GM13976 (cell line): ENCODE results near the gene SPOCK1.
"Not testable (repeated sequence)": the region's sequence is repeated elsewhere in the genome, so short reads cannot be mapped to it uniquely, and the experiment has no call there.

Experiments used
- DNase-seq: peaks from one replicate; pipeline ENCODE4 v3.0.0; 2012; ENCODE audit warnings: low spot score
- in situ Hi-C: fragments of 300-500 bp; cut with MboI; formaldehyde crosslinking; loops from one replicate; pipeline ENCODE4 v1.12.0; 2022; ENCODE audit warnings: low sequenced_read_pairs, mixed read lengths, inconsistent platforms; ENCODE audit not compliant: unreplicated experiment
- TF ChIP-seq, protein P1 (sequence below): IDR thresholded peaks from 2 replicates; pipeline ENCODE4 v1.5.1; 2012; ENCODE audit warnings: borderline replicate concordance, mild to moderate bottlenecking; ENCODE audit not compliant: insufficient read depth; ENCODE audit errors: extremely low read depth, missing control alignments, control extremely low read depth

SPOCK1 gene

DNA sequence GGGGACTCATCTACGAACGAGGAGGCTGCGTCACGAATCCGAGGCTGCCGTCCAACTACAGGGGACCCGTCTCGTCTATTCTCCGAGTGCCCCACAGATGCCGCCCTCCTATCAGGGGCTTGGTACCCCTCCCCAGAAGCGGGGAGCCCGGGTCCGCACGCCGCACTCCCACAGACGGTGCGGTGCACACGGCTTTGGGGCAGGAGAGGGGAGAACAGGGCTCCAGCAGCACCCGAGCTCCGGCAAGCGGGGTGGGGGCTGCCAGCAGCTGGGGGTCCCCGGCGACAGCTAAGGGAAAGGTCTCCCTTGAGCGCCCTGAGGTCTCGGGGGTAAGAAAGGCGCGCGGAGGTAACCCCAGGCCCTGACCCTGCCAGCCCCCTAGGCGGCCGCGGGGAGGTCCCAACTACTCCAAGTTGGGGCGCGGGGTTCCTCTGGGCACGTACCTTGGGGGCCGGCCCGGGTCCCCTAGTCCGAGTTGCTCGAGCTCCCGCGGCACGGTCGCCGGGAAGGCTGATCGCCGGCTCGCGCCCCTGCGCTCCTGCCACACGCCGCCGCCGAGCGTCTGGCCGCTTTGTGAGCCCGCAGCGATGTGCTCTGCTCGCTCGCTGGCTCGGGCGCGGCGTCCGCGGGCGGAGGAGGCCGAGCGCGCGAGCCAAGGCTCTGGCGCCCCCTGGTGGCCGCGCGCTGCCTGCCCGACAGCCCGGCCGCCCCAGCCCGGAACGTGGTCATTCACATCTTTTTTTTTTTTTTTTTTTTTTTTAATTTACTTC is at the start of gene SPOCK1:
Gene SPOCK1 (minus strand): TSS at position 591 of the 770 bp plus-strand sequence.
- DNase-seq, result peak; percentile 95
- TF ChIP-seq, protein P1, sequence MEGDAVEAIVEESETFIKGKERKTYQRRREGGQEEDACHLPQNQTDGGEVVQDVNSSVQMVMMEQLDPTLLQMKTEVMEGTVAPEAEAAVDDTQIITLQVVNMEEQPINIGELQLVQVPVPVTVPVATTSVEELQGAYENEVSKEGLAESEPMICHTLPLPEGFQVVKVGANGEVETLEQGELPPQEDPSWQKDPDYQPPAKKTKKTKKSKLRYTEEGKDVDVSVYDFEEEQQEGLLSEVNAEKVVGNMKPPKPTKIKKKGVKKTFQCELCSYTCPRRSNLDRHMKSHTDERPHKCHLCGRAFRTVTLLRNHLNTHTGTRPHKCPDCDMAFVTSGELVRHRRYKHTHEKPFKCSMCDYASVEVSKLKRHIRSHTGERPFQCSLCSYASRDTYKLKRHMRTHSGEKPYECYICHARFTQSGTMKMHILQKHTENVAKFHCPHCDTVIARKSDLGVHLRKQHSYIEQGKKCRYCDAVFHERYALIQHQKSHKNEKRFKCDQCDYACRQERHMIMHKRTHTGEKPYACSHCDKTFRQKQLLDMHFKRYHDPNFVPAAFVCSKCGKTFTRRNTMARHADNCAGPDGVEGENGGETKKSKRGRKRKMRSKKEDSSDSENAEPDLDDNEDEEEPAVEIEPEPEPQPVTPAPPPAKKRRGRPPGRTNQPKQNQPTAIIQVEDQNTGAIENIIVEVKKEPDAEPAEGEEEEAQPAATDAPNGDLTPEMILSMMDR, result peak; percentile 94
- in situ Hi-C loops, result no loop called here

DNA sequence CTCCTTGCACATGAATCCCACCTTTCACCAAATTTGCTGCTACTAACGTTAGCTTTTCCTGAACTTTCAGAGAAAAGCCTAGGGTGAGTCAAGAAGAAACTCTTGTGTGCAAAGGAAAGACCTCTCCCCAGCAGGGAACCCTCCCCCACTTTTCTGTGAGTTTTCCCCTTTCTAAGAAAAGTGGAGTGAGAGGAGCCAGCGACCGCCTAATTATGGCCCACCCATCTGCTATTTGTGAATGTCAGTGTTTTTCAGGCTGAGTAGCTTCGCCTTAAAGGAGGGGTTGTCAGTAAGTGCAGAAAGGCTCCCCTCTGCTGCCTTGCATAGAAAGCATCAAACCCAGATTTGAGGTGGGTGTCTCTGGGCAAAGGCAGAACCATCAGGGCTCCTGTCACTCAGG is 46.8 kb upstream of the SPOCK1 start:
- TF ChIP-seq, protein P1, result no peak
- in situ Hi-C loops, result no loop called here
- no peak for DNase-seq

DNA sequence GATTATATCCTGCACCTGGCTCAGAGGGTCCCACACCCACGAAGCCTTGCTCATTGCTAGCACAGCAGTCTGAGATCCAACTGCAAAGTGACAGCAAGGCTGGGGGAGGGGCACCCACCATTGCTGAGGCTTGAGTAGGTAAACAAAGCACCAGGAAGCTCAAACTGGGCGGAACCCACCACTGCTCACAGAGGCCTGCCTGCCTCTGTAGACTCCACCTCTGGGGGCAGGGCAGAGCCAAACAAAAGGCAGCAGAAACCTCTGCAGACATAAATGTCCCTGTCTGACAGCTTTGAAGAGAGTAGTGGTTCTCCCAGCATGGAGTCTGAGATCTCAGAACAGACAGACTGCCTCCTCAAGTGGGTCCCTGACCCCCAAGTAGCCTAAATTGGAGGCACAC is 36.3 kb upstream of the SPOCK1 start:
- DNase-seq, in situ Hi-C loops: not testable (repeated sequence)

DNA sequence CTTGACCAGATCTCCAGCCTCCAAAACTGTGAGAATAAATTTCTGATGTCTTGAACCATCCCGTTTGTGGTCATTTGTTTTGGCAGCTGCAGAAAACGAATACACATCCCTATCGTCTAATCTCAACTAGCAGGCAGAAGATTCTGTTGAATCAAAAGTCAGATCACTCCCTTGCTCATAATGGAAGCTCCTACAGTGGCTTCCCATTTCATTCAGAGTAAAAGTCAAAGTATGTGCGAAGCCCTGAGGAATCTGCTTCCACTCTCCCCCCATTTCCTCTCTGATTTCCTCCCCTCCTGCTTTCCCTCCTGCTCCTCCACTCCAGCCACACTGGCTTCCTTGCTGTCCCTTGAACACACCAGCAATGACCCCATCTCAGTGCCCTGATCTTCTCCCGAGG is 34.8 kb upstream of the SPOCK1 start:
- TF ChIP-seq, protein P1, result no peak
- in situ Hi-C loops, result no loop called here
- DNase-seq, result no peak

DNA sequence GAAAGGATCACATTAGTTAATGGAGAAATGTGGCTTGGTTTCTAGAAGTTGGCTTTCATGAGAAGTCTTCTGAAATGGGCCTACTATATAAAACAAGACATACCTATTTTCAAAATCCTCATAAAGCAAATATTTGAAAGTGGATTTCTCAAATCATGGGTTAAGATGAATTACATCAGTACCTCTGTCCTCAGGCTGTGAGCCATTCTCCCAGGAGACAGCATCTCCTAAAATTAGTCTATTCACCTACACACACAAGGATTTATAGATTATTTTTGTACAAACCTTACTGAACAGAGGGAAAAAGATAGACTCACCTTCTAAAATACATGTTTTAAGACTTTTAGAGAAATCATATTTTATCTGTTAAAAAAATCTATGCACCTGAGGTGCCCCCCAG is 32.1 kb upstream of the SPOCK1 start:
- TF ChIP-seq, protein P1, result no peak
- DNase-seq, result no peak
- in situ Hi-C loops, result no loop called here

DNA sequence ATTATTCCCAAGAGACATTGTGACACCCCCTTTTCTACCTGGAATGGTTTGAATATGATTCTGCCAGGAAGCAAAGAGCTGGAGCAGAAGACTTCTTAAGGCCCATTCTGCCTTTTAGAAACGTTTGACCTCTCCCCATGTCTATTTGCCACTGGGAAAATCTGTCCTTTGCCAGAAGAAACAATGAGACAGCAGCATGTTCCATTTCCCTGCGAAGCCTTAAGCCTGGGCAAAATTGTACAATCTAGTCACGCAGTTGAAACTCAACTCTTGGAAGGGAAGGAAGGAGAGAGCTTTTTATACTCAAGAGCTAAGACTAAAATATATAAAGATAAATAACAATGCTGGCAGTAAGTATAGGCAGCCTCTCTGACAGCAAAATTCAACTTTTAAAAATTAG is 22.1 kb upstream of the SPOCK1 start:
- TF ChIP-seq, protein P1, result no peak
- in situ Hi-C loops, result no loop called here
- DNase-seq, result no peak

DNA sequence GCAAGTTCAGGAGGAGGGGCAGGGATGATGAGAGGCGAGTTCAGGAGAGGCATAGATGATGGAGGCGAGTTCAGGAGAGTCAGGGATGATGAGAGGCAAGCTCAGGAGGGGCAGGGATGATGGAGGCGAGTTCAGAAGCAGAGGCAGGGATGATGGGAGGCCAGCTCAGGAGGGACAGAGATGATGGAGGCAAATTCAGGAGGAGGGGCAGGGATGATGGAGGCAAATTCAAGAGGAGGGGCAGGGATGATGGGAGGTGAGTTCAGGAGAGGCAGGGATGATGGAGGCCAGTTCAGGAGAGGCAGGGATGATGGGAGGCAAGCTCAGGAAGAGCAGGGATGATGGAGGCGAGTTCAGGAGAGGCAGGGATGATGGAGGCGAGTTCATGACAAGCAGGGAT is 17.8 kb upstream of the SPOCK1 start:
- in situ Hi-C loops, result no loop called here
- no peak for DNase-seq
- TF ChIP-seq, protein P1, result no peak
